Measurements from ENCODE around the gene FBXO28. TPM values are rescaled to one million over a fixed set of nuclear protein-coding genes. Genes with fewer than 3 reads are reported as not detected.

The FBXO28 gene, protein sequence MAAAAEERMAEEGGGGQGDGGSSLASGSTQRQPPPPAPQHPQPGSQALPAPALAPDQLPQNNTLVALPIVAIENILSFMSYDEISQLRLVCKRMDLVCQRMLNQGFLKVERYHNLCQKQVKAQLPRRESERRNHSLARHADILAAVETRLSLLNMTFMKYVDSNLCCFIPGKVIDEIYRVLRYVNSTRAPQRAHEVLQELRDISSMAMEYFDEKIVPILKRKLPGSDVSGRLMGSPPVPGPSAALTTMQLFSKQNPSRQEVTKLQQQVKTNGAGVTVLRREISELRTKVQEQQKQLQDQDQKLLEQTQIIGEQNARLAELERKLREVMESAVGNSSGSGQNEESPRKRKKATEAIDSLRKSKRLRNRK
- 29.2 and 32.6 TPM in 2 replicates for total RNA-seq
- long read RNA-seq, full-length matches to known transcripts, result 77 of 85 reads
- long read RNA-seq, partial matches to known transcripts, result 3 of 85 reads
- long read RNA-seq, other reads (novel, unspliced or antisense), result 5 of 85 reads

- Mint-ChIP-seq H3K4me3 (peak within 1 kb of the TSS; percentile 93), H3K27me3 (ENCODE audit: low read depth) (peaks cover 18% of the 10 kb centered on the region), H3K4me1 (peaks cover 27% of the 10 kb centered on the region), H3K36me3 (ENCODE audit: low read depth) (no peaks in the 10 kb centered on the region), H3K9me3 (no peaks in the 10 kb centered on the region), H3K27ac (ENCODE audit: unreplicated experiment) (peak within 1 kb of the TSS; percentile 62)
- peak; percentile 82 for DNase-seq (ENCODE audit: low read depth, low spot score)
- TF ChIP-seq, protein P1, sequence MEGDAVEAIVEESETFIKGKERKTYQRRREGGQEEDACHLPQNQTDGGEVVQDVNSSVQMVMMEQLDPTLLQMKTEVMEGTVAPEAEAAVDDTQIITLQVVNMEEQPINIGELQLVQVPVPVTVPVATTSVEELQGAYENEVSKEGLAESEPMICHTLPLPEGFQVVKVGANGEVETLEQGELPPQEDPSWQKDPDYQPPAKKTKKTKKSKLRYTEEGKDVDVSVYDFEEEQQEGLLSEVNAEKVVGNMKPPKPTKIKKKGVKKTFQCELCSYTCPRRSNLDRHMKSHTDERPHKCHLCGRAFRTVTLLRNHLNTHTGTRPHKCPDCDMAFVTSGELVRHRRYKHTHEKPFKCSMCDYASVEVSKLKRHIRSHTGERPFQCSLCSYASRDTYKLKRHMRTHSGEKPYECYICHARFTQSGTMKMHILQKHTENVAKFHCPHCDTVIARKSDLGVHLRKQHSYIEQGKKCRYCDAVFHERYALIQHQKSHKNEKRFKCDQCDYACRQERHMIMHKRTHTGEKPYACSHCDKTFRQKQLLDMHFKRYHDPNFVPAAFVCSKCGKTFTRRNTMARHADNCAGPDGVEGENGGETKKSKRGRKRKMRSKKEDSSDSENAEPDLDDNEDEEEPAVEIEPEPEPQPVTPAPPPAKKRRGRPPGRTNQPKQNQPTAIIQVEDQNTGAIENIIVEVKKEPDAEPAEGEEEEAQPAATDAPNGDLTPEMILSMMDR (conservative IDR thresholded peaks at IDR 0.05), result no peak
Observed at GRCh38 chr1:224113918-224114786, at the start of gene FBXO28. Gene FBXO28 (plus strand): TSS chr1:224114111. CDS start chr1:224114130, 19 bp downstream.

GRCh38 chr1:224064150-224064549, 49.8 kb upstream of the FBXO28 start:
- TF ChIP-seq, protein P1 (conservative IDR thresholded peaks at IDR 0.05), result no peak
- Mint-ChIP-seq H3K27ac (ENCODE audit: unreplicated experiment) (no peak overlapping the region), H3K4me3 (no peak overlapping the region), H3K27me3 (ENCODE audit: low read depth) (peaks cover 16% of the 10 kb centered on the region), H3K9me3 (no peaks in the 10 kb centered on the region), H3K4me1 (no peaks in the 10 kb centered on the region), H3K36me3 (ENCODE audit: low read depth) (no peaks in the 10 kb centered on the region)
- no peak for DNase-seq (ENCODE audit: low read depth, low spot score)

GRCh38 chr1:224065455-224065854, 48.5 kb upstream of the FBXO28 start:
- peaks cover 16% of the 10 kb centered on the region for H3K27me3 Mint-ChIP-seq (ENCODE audit: low read depth)
- H3K27ac Mint-ChIP-seq (ENCODE audit: unreplicated experiment), result no peak overlapping the region
- H3K4me3 Mint-ChIP-seq, result no peak overlapping the region
- TF ChIP-seq, protein P1 (conservative IDR thresholded peaks at IDR 0.05), result no peak
- H3K9me3 Mint-ChIP-seq, result no peaks in the 10 kb centered on the region
- no peaks in the 10 kb centered on the region for H3K36me3 Mint-ChIP-seq (ENCODE audit: low read depth)
- no peak for DNase-seq (ENCODE audit: low read depth, low spot score)
- no peaks in the 10 kb centered on the region for H3K4me1 Mint-ChIP-seq

DNA sequence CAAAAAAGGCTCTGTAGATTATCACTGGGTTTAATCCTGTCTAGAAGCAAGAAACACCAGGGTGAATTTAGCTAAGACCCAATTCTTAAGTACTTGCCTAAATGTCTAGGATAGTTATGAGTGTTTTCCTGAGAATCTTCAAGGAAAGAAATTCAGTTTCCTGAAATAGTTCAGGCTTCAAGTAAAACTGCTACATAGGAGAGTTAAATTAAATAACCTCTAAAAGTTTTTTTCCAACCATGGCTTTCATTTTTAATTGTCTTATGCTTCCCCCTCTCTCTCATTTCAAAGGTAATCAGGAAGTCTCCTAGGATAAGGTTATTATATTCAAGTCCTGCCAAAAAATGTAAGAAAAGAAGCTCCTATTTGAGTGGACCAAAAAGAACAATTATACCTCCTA, 46.7 kb upstream of the FBXO28 start:
- DNase-seq (ENCODE audit: low read depth, low spot score), result no peak
- Mint-ChIP-seq H3K27me3 (ENCODE audit: low read depth) (peaks cover 16% of the 10 kb centered on the region), H3K27ac (ENCODE audit: unreplicated experiment) (no peak overlapping the region), H3K36me3 (ENCODE audit: low read depth) (no peaks in the 10 kb centered on the region), H3K9me3 (no peaks in the 10 kb centered on the region), H3K4me3 (no peak overlapping the region), H3K4me1 (no peaks in the 10 kb centered on the region)
- TF ChIP-seq, protein P1 (conservative IDR thresholded peaks at IDR 0.05), result no peak

DNA sequence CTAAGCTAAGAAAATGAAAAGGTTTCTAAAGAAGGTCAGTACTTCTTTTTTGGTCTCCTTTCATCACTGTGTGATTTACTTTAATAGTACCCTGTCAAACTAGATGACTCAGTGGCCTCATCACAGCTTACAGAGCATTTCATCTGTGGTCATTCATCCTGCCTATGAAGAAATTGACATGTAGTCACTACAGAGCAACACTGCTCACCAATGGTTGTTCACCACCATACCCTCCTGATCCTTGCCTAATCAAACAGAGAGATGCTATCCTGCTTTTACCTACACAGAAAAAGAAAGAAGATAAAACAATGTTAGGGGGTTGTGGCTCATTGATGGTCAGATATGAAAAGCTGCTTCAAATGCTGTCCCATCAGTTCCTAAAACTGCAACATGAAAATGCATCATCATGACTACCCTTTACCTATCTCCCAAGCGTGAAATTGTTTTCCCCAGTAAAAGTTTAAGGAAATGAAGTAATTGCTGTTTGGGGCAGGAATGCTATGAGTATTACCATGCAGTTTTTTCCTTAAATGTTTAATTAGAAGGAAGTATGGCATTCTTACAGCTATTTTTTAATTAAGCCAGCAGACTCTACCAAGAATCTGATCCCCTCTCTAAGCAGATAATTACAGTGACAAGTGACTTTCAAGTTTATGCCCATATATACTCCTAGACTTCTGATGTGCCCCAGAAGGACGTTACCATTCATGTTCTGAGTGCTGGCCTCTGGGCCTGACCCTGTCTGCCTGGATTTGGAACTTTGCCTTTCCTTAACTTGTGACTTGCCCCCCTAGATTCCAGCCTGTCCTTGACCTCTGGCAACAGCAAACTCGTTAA, 46.1 kb upstream of the FBXO28 start:
- Mint-ChIP-seq H3K9me3 (no peaks in the 10 kb centered on the region), H3K27ac (ENCODE audit: unreplicated experiment) (no peak overlapping the region), H3K4me1 (no peaks in the 10 kb centered on the region), H3K36me3 (ENCODE audit: low read depth) (no peaks in the 10 kb centered on the region), H3K27me3 (ENCODE audit: low read depth) (peaks cover 15% of the 10 kb centered on the region), H3K4me3 (no peak overlapping the region)
- TF ChIP-seq, protein P1 (conservative IDR thresholded peaks at IDR 0.05), result no peak
- no peak for DNase-seq (ENCODE audit: low read depth, low spot score)
